ENCODE data around the gene TOMT.
"Not testable (repeated sequence)": the region's sequence is repeated elsewhere in the genome, so short reads cannot be mapped to it uniquely, and the experiment has no call there.

DNA sequence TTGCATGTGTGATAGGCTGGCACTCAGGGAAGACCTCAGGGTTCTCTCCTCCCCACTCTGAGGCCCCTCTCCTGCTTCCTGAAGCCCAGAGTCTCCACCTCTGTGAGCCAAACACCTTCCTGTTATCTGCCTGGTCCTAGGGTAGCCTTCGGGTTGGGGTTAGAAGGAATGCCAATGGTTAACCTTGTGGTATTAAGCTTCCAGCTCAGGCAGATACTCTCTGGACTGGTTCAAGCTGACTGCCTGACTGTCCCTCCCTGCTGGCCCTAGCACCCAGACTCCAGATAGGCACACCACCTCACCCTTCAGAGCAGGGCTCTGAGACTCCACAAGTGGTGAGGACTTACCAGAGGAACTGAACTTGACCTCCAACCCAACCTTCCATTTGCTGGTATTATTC lies 36.8 kb downstream of the TOMT start:
- TF ChIP-seq ZNF317 (CRISPR knock-in tag; IDR thresholded peaks at IDR 0.05; ENCODE audit: borderline replicate concordance, low read depth), result not testable (repeated sequence)
- TF ChIP-seq, protein P1, sequence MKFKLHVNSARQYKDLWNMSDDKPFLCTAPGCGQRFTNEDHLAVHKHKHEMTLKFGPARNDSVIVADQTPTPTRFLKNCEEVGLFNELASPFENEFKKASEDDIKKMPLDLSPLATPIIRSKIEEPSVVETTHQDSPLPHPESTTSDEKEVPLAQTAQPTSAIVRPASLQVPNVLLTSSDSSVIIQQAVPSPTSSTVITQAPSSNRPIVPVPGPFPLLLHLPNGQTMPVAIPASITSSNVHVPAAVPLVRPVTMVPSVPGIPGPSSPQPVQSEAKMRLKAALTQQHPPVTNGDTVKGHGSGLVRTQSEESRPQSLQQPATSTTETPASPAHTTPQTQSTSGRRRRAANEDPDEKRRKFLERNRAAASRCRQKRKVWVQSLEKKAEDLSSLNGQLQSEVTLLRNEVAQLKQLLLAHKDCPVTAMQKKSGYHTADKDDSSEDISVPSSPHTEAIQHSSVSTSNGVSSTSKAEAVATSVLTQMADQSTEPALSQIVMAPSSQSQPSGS (CRISPR knock-in tag; IDR thresholded peaks at IDR 0.05; ENCODE audit: borderline replicate concordance, low read depth), result not testable (repeated sequence)
